ENCODE data around the gene DGUOK.
"Not testable (repeated sequence)": the region's sequence is repeated elsewhere in the genome, so short reads cannot be mapped to it uniquely, and the experiment has no call there.

The DGUOK gene

GRCh38 chr2:73901143-73901542, 25.5 kb upstream of the DGUOK start:
- DNase-seq (ENCODE audit: low spot score) = no peak

DNA sequence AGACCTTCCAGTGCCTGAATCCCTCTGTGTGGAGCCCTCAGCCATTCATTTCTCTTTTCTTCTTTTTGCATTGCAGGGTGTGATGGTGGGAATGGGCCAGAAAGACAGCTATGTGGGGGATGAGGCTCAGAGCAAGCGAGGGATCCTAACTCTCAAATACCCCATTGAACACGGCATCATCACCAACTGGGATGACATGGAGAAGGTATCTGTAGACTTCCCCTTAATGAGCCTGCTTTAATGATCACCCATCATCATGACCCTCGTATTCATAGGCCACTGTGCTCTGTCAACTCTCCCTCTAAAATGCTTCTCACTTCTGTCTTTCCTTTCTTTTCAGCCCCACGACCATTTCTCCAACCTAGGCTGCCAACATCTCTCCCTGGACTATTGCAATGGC, 24.4 kb upstream of the DGUOK start:
- no peak for DNase-seq (ENCODE audit: low spot score)

GRCh38 chr2:73903313-73903712, 23.4 kb upstream of the DGUOK start:
- no peak for DNase-seq (ENCODE audit: low spot score)

DNA sequence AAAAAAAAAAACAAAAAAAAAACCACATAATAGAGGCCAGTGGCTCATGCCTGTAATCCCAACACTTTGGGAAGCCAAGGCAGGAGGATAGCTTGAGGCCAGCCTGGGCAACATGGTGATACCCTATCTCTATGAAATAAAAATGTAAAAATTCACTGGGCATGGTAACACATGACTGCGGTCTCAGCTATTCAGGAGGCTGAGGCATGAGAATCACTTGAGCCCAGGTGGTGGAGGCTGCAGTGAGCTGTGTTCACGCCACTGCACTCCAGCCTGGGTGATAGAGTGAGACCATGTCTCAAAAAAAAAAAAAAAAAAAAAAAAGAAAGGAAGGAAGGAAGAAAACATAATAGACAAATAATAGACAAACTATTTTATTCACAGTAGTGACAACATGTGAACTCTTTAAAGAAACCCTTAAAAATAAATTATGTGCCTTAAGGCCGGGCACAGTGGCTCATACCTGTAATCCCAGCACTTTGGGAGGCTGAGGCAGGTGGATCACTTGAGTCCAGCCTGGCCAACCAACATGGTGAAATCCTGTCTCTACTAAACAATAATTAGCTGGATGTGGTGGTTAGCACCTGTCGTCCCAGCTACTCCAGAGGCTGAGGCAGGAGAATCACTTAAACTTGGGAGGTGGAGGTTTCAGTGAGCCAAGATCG, 22.6 kb upstream of the DGUOK start:
- not testable (repeated sequence) for DNase-seq (ENCODE audit: low spot score)

DNA sequence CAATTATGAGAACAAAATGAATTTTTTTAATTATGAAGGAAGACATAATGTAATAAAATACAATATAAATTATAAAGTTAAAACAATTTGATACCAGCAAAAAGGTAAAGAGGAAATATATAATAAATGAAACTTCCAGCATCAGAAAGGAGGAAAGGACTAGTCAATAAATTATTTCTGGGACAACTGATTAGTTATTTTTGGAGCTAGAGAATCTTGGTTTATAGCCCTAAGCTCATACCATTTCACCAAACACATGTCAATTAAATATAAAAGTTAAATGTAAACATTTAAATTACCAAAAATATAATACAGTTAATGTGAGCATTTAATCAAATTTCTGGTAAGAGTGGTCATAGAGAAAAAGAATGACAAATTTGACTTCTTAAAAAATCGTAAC, 21.7 kb upstream of the DGUOK start:
- DNase-seq (ENCODE audit: low spot score) = no peak

GRCh38 chr2:73906847-73907505, 19.7 kb upstream of the DGUOK start:
- no peak for DNase-seq (ENCODE audit: low spot score)

DNA sequence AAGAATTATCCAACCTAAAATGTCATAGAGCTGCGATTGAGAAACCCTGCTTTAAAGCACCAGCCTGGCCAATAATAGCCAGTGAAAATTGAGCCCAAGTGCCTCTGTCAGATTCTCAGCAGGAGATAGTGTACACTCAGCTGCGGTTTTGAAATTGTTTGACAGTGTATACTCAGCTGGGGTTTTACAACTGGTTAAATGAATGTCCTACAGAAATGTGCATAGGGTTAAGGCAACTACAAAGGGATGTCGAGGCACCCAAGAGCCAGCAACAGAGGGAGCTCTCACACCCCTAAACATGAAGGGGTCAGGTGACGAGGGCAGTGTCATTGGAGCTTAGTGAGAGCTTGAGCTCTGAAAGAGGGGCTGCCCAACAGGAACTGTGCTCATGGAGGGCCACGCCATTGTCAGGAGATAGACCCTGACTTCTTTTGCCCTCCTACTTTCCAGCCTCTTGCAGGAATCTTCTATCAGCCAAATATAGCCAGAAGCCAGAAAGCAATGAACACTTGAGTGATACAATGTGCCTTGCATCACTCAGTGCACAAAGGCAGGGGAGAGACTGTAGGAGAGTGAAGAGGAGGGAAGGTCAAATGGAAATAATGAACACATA, 18.7 kb upstream of the DGUOK start:
- no peak for DNase-seq (ENCODE audit: low spot score)

GRCh38 chr2:73908689-73909652, 17.7 kb upstream of the DGUOK start:
- no peak for DNase-seq (ENCODE audit: low spot score)

GRCh38 chr2:73910873-73911547, 15.7 kb upstream of the DGUOK start:
- no peak for DNase-seq (ENCODE audit: low spot score)

GRCh38 chr2:73911548-73912208, 15.0 kb upstream of the DGUOK start:
- DNase-seq (ENCODE audit: low spot score) = no peak

DNA sequence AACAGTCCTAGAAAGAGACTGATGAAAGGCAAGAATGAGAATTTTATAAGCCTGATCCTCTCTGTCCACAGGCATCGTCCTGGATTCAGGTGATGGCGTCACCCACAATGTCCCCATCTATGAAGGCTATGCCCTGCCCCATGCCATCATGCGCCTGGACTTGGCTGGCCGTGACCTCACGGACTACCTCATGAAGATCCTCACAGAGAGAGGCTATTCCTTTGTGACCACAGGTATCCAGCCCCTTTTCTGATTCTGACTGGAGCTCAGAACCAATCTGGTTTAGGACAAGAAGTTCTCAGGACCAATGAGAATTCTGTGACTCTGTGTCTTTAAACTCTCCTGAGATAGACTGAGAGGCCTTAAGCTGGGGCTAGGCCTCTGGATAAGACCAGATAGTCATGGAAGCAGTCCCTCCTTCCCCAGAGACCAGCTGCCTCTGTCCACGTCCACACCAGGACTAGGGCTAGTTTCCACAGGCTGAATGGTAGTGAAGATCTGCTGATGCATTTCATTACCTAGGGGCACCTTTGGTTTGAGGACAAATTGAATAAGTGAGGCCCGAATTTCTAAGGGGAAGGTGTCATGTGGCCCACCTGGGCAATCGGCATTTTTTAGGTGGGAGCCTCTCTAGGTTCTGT, 13.1 kb upstream of the DGUOK start:
- DNase-seq (ENCODE audit: low spot score) = no peak

- no peak for DNase-seq (ENCODE audit: low spot score)
These were observed 12.0 kb upstream of the DGUOK start for GRCh38 chr2:73914667-73915066.

GRCh38 chr2:73915437-73915993, 11.2 kb upstream of the DGUOK start:
- no peak for DNase-seq (ENCODE audit: low spot score)

- DNase-seq (ENCODE audit: low spot score) = no peak
These were observed 10.0 kb upstream of the DGUOK start for GRCh38 chr2:73916666-73917065.

DNA sequence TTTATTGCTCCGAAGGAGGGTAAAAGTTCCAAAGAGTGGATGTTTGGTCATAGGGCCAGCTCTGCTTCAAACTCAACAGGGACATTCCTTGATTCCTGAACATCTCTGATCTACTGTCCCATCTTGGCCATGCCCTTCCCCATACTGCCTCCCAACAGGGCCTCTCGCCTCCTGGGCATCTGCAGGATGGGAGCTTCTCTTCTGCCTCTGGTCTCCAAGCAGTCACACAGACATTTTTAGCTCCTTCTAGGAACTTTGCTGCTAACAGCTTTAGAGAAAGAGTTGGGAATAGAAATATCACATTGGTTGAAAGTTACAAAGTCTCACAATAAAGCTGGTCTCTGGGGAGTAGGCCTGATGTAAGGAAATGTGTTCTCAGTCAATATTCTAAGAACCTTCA, 9.4 kb upstream of the DGUOK start:
- DNase-seq (ENCODE audit: low spot score) = no peak

DNA sequence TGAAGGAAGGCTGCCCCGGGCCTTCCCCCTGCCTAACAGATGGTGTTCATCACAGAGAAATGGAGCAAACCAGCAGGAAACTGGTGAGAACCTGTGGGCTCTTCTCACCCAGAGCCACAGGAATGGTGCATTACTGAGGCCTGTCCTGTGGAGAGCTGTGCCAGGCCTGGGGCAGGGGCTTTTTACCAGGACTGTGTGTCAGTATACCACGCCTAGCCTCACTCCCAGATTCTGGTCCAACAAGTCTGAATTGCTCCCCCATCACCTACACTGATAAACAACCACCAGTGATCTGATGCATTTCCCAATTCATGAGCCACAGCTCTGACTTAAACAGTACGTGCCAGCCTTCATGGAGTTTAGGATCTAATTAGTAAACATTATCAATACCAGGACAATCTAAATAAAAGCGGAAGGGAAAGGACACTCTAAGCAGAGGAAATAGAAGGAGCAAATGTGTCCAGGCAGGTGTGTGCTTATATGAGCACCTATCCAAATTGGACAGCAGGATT, 8.9 kb upstream of the DGUOK start:
- DNase-seq (ENCODE audit: low spot score) = no peak

GRCh38 chr2:73918856-73919255, 7.8 kb upstream of the DGUOK start:
- no peak for DNase-seq (ENCODE audit: low spot score)

GRCh38 chr2:73919596-73920228, 7.0 kb upstream of the DGUOK start:
- DNase-seq (ENCODE audit: low spot score) = no peak

All from cerebellar cortex (tissue), 1 donor.